HG03342 (cell line): Measurements from ENCODE around the gene GPR68.
"Not testable (repeated sequence)": the region's sequence is repeated elsewhere in the genome, so short reads cannot be mapped to it uniquely, and the experiment has no call there.

Source experiments
- ATAC-seq: cut with Tn5 transposase; IDR thresholded peaks from one replicate; pipeline ENCODE4 v1.9.1; 2021; ENCODE audit warnings: mild to moderate bottlenecking, moderate library complexity; ENCODE audit not compliant: unreplicated experiment

Gene GPR68

GRCh38 chr14:91200802-91201201 is 43.7 kb downstream of the GPR68 start:
- ATAC-seq: not testable (repeated sequence)

DNA sequence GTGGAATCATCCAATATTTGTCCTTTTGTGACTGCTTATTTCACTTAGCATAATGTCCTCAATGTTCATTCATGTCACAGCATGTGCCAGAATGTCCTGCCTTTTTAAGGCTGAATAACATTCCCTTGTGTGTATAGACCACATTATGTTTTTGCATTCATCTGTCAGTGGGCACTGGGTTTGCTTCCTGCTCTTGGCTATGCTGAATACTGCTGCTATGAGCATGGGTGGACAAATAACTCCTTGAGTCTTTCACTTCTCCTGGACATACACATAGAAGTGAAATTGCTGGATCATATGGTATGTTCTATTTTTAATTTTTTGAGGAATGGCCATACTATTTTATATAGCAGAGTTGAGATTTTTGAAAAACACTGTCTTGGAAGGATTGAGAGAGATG is 46.9 kb downstream of the GPR68 start:
- no peak for ATAC-seq

GRCh38 chr14:91195881-91196280 is 48.6 kb downstream of the GPR68 start:
- no peak for ATAC-seq

DNA sequence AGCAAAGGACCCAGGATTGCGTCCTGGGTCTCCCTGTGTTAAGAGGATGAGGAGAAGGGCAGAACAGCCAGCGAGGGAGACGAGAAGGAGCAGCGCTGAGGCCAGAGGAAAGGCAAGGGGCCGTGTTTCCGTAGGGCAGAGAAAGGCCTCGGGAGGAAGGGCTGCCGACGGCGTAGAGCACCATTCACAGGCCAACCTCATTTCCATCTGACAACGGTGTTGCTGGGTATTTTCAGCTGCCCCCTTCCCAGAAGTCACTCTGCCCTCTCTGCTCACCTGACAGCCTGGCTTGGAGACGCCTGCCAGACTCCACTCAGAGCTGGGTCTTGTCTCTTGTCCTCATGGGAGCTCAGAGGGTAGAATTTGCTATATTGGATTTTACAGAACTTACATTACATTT is 51.4 kb downstream of the GPR68 start:
- no peak for ATAC-seq

- no peak for ATAC-seq
Observed at GRCh38 chr14:91190853-91191252, 53.7 kb downstream of the GPR68 start.

GRCh38 chr14:91187271-91187670 is 57.2 kb downstream of the GPR68 start:
- ATAC-seq: no peak

- ATAC-seq: no peak
Observed at GRCh38 chr14:91186515-91187066, 57.9 kb downstream of the GPR68 start.

GRCh38 chr14:91185721-91186120 is 58.8 kb downstream of the GPR68 start:
- ATAC-seq: no peak

DNA sequence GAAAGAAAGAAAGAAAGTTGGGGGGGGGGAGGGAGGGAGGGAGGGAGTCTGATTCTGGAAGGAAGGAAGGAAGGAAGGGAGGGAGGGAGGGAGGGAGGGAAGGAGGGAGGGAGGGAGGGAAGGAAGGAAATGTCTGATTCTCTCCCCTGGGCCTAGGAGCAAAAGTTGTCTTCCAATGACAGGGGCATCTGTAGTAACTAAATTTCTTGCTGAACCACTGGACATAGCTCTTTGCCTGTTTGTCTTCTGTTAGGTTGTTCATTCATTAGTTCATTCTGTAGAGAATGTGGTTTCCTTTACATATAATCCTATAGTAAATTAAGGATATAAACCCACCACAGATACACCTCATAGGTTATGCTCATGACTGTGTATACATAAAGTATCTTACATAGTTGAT is 59.9 kb downstream of the GPR68 start:
- no peak for ATAC-seq

DNA sequence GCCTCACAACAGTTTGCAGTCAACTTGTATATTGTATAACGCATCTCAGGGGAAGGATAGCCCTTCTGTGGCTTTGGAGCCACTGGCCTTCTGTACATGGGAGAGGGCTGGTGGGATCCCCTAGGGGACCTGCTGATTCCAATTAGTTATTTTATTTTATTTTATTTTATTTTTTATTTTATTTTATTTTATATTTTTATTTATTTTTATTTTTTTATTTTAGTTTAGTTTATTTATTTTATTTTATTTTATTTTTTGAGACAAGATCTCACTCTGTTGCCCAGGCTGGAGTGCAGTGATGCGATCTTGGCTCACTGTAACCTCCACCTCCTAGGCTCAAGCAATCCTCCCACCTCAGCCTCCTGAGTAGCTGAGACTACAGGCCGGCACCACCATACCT is 61.8 kb downstream of the GPR68 start:
- ATAC-seq: not testable (repeated sequence)
